Measurements from ENCODE around the gene PLXNA4.

PLXNA4 gene

GRCh38 chr7:132464740-132465139 lies 111.5 kb downstream of the PLXNA4 start:
- TF ChIP-seq CTCF (IDR thresholded peaks at IDR 0.05; ENCODE audit: low read depth, low read length, missing control alignments), result no peak
- no peak overlapping the region for H3K4me3 ChIP-seq (ENCODE audit: low read depth, low read length)
- DNase-seq (ENCODE audit: low read depth), result no peak

- no peak for TF ChIP-seq CTCF (IDR thresholded peaks at IDR 0.05; ENCODE audit: low read depth, low read length, missing control alignments)
Measured at GRCh38 chr7:132463922-132464321, 112.3 kb downstream of the PLXNA4 start.

GRCh38 chr7:132462478-132462877 lies 113.8 kb downstream of the PLXNA4 start:
- DNase-seq (ENCODE audit: low read depth), result no peak
- H3K4me3 ChIP-seq (ENCODE audit: low read depth, low read length), result no peak overlapping the region
- TF ChIP-seq CTCF (IDR thresholded peaks at IDR 0.05; ENCODE audit: low read depth, low read length, missing control alignments), result no peak

More at GRCh38 chr7:132463922-132464321, 112.3 kb downstream of the PLXNA4 start:
- DNase-seq (ENCODE audit: low read depth), result no peak
- H3K4me3 ChIP-seq (ENCODE audit: low read depth, low read length), result no peak overlapping the region

- DNase-seq (ENCODE audit: low read depth), result no peak
- TF ChIP-seq CTCF (IDR thresholded peaks at IDR 0.05; ENCODE audit: low read depth, low read length, missing control alignments), result no peak
Measured at GRCh38 chr7:132461032-132461592, 115.2 kb downstream of the PLXNA4 start.

GRCh38 chr7:132458729-132459128 lies 117.5 kb downstream of the PLXNA4 start:
- DNase-seq (ENCODE audit: low read depth), result no peak
- no peak overlapping the region for H3K4me3 ChIP-seq (ENCODE audit: low read depth, low read length)
- no peak for TF ChIP-seq CTCF (IDR thresholded peaks at IDR 0.05; ENCODE audit: low read depth, low read length, missing control alignments)

More at GRCh38 chr7:132461032-132461592, 115.2 kb downstream of the PLXNA4 start:
- H3K4me3 ChIP-seq (ENCODE audit: low read depth, low read length), result no peak overlapping the region

GRCh38 chr7:132457658-132458057 lies 118.6 kb downstream of the PLXNA4 start:
- no peak for DNase-seq (ENCODE audit: low read depth)
- no peak for TF ChIP-seq CTCF (IDR thresholded peaks at IDR 0.05; ENCODE audit: low read depth, low read length, missing control alignments)
- no peak overlapping the region for H3K4me3 ChIP-seq (ENCODE audit: low read depth, low read length)

GRCh38 chr7:132456418-132456817 lies 119.9 kb downstream of the PLXNA4 start:
- no peak overlapping the region for H3K4me3 ChIP-seq (ENCODE audit: low read depth, low read length)
- DNase-seq (ENCODE audit: low read depth), result no peak
- no peak for TF ChIP-seq CTCF (IDR thresholded peaks at IDR 0.05; ENCODE audit: low read depth, low read length, missing control alignments)
